Hepatocyte (in vitro differentiated cells): ENCODE measurements around the gene SAP30L. TPM values are rescaled to one million over a fixed set of nuclear protein-coding genes. Genes with fewer than 3 reads are reported as not detected.

Source experiments
- DNase-seq: peaks from one replicate; pipeline ENCODE4 v3.0.0-alpha.2; 2016; ENCODE audit warnings: low spot score
- H2AFZ ChIP-seq: fragments of 200-600 bp; sonication (generic); 2 replicates; pipeline ENCODE4 v1.6.0; 2016; ENCODE audit warnings: antibody characterized with exemption, mild to moderate bottlenecking
- H3K27ac ChIP-seq: fragments of 200-600 bp; sonication (generic); 2 replicates; pipeline ENCODE4 v1.5.1; 2016; ENCODE audit warnings: mild to moderate bottlenecking
- H3K27me3 ChIP-seq: fragments of 200-600 bp; sonication (generic); 2 replicates; pipeline ENCODE4 v1.6.1; 2016
- H3K36me3 ChIP-seq: fragments of 200-600 bp; sonication (generic); replicated peaks from 2 replicates; pipeline ENCODE4 v1.5.1; 2016; ENCODE audit warnings: low read depth; ENCODE audit not compliant: insufficient read depth
- H3K4me1 ChIP-seq: fragments of 200-600 bp; sonication (generic); 2 replicates; pipeline ENCODE4 v1.5.1; 2016; ENCODE audit warnings: mild to moderate bottlenecking, moderate library complexity; ENCODE audit not compliant: insufficient read depth
- H3K4me2 ChIP-seq: fragments of 200-600 bp; sonication (generic); 2 replicates; pipeline ENCODE4 v1.6.0; 2016
- H3K4me3 ChIP-seq: fragments of 200-600 bp; sonication (generic); 2 replicates; pipeline ENCODE4 v1.5.1; 2016; ENCODE audit warnings: mild to moderate bottlenecking
- H3K79me2 ChIP-seq: fragments of 200-600 bp; sonication (generic); 2 replicates; pipeline ENCODE4 v1.6.0; 2017; ENCODE audit warnings: mild to moderate bottlenecking
- H3K9me2 ChIP-seq: fragments of 200-600 bp; sonication (generic); replicated peaks from 2 replicates; pipeline ENCODE4 v1.6.0; 2017; ENCODE audit warnings: mild to moderate bottlenecking; ENCODE audit not compliant: insufficient read depth
- H3K9me3 ChIP-seq: fragments of 200-600 bp; sonication (generic); 2 replicates; pipeline ENCODE4 v1.5.1; 2016; ENCODE audit warnings: low read depth, mild to moderate bottlenecking
- H4K20me1 ChIP-seq: fragments of 200-600 bp; sonication (generic); 2 replicates; pipeline ENCODE4 v1.6.0; 2016; ENCODE audit warnings: mild to moderate bottlenecking; ENCODE audit not compliant: insufficient read depth, poor library complexity, severe bottlenecking
- EZH2 ChIP-seq: fragments of 200-600 bp; sonication (generic); IDR thresholded peaks from 2 replicates; pipeline ENCODE4 v1.6.1; 2016; ENCODE audit warnings: antibody characterized with exemption, mild to moderate bottlenecking, borderline replicate concordance
- EZH2phosphoT487 ChIP-seq: fragments of 200-600 bp; sonication (generic); IDR thresholded peaks from one replicate; pipeline ENCODE4 v1.6.1; 2018; ENCODE audit warnings: antibody characterized with exemption, mild to moderate bottlenecking, low read depth, moderate library complexity; ENCODE audit not compliant: unreplicated experiment, severe bottlenecking
- WGBS: methylation state at CpG from one replicate; pipeline ENCODE4 v1.1.6; 2016; ENCODE audit warnings: low lambda C conversion rate; ENCODE audit errors: missing lambda C conversion rate; 5-methylcytosine and 5-hydroxymethylcytosine counted together
- polyA plus RNA-seq: library from polyadenylated mRNA; unstranded; fragments of >200 nt; fragmentation: Nextera tagmentation; extraction: Ambion mirVana; gene quantifications from 2 replicates; pipeline ENCODE4 v1.2.1, GENCODE V29; 2016
- total RNA-seq: library from RNA; depleted of rRNA; stranded (reverse); fragments of >200 nt; gene quantifications from 2 replicates; pipeline ENCODE4 v1.2.3, GENCODE V29; 2014
- TF ChIP-seq, protein P1 (sequence below): fragments of 200-600 bp; sonication (generic); IDR thresholded peaks from 2 replicates; pipeline ENCODE4 v1.5.1; 2016; ENCODE audit warnings: antibody characterized with exemption, mild to moderate bottlenecking; ENCODE audit not compliant: poor library complexity

The SAP30L gene
- total and polyA plus RNA-seq, 2 experiments from 2014 or later = 21.6 to 45.6 TPM

DNA sequence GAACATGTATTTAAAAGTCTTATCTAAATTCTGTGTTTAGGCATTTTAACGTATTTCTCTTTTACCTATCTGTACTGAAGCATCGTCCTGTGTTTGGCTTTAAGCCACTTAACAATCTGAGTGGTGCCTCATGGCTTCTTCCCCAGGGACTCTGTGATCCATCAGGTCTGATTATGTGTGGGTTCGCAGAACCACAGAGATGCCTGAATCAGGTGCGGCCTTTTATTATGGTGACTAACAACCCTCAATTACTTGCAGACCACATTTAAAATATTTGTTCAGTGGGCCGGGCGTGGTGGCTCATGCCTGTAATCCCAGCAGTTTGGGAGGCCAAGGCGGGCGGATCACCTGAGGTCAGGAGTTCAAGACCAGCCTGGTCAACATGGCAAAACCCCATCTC, 39.6 kb upstream of the SAP30L start:
- TF ChIP-seq EZH2phosphoT487 (no peak), EZH2 (no peak)
- TF ChIP-seq, protein P1, sequence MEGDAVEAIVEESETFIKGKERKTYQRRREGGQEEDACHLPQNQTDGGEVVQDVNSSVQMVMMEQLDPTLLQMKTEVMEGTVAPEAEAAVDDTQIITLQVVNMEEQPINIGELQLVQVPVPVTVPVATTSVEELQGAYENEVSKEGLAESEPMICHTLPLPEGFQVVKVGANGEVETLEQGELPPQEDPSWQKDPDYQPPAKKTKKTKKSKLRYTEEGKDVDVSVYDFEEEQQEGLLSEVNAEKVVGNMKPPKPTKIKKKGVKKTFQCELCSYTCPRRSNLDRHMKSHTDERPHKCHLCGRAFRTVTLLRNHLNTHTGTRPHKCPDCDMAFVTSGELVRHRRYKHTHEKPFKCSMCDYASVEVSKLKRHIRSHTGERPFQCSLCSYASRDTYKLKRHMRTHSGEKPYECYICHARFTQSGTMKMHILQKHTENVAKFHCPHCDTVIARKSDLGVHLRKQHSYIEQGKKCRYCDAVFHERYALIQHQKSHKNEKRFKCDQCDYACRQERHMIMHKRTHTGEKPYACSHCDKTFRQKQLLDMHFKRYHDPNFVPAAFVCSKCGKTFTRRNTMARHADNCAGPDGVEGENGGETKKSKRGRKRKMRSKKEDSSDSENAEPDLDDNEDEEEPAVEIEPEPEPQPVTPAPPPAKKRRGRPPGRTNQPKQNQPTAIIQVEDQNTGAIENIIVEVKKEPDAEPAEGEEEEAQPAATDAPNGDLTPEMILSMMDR = no peak
- no peaks in the 10 kb centered on the region for H3K79me2 ChIP-seq
- H4K20me1 ChIP-seq = no peaks in the 10 kb centered on the region
- H3K9me3 ChIP-seq = no peaks in the 10 kb centered on the region
- H2AFZ ChIP-seq = no peak overlapping the region
- 61% methylated on average over 8 of the region's 8 CpGs for WGBS
- H3K4me2 ChIP-seq = no peak overlapping the region
- no peaks in the 10 kb centered on the region for H3K27me3 ChIP-seq
- no peaks in the 10 kb centered on the region for H3K9me2 ChIP-seq
- H3K4me3 ChIP-seq = no peak overlapping the region
- H3K36me3 ChIP-seq = no peaks in the 10 kb centered on the region
- peaks cover 17% of the 10 kb centered on the region for H3K4me1 ChIP-seq
- peak overlapping the region; percentile 42 for H3K27ac ChIP-seq
- DNase-seq = peak; percentile 30

- TF ChIP-seq, protein P1 = no peak
- no peak for TF ChIP-seq EZH2phosphoT487
- no peak for DNase-seq
- no peak overlapping the region for H3K4me2 ChIP-seq
- H3K4me3 ChIP-seq = no peak overlapping the region
- H2AFZ ChIP-seq = no peak overlapping the region
- no peaks in the 10 kb centered on the region for H3K27me3 ChIP-seq
- peak overlapping the region; percentile 42 for H3K27ac ChIP-seq
- 76% methylated on average over 4 of the region's 4 CpGs for WGBS
- no peaks in the 10 kb centered on the region for H3K79me2 ChIP-seq
- H3K4me1 ChIP-seq = peaks cover 17% of the 10 kb centered on the region
- no peaks in the 10 kb centered on the region for H3K9me3 ChIP-seq
- no peaks in the 10 kb centered on the region for H4K20me1 ChIP-seq
- no peaks in the 10 kb centered on the region for H3K36me3 ChIP-seq
- H3K9me2 ChIP-seq = no peaks in the 10 kb centered on the region
Observed at GRCh38 chr5:154406826-154407225, 39.0 kb upstream of the SAP30L start.

- H2AFZ ChIP-seq = no peak overlapping the region
Observed at GRCh38 chr5:154408811-154409210, 37.0 kb upstream of the SAP30L start.

More at GRCh38 chr5:154408811-154409210, 37.0 kb upstream of the SAP30L start:
- peaks cover 17% of the 10 kb centered on the region for H3K4me1 ChIP-seq
- H3K36me3 ChIP-seq = no peaks in the 10 kb centered on the region
- DNase-seq = no peak
- no peaks in the 10 kb centered on the region for H3K9me2 ChIP-seq
- no peak overlapping the region for H3K4me2 ChIP-seq
- no peaks in the 10 kb centered on the region for H3K27me3 ChIP-seq
- no peak overlapping the region for H3K27ac ChIP-seq
- no peaks in the 10 kb centered on the region for H3K79me2 ChIP-seq
- no peaks in the 10 kb centered on the region for H3K9me3 ChIP-seq
- no peaks in the 10 kb centered on the region for H4K20me1 ChIP-seq
- H3K4me3 ChIP-seq = no peak overlapping the region
- WGBS = 92% methylated on average over 6 of the region's 6 CpGs
- TF ChIP-seq, protein P1 = no peak
- TF ChIP-seq EZH2 (no peak), EZH2phosphoT487 (no peak)
